NB4 (cell line): ENCODE results near the gene TMEM178B.

Experiments
- MYC ChIP-seq: IDR thresholded peaks from 2 replicates; pipeline ENCODE4 v1.6.1; 2011; ENCODE audit warnings: low read depth, low read length
- TF ChIP-seq, protein P1 (sequence below): IDR thresholded peaks from one replicate; pipeline ENCODE4 v1.5.1; 2012; ENCODE audit warnings: low read depth, low read length

DNA sequence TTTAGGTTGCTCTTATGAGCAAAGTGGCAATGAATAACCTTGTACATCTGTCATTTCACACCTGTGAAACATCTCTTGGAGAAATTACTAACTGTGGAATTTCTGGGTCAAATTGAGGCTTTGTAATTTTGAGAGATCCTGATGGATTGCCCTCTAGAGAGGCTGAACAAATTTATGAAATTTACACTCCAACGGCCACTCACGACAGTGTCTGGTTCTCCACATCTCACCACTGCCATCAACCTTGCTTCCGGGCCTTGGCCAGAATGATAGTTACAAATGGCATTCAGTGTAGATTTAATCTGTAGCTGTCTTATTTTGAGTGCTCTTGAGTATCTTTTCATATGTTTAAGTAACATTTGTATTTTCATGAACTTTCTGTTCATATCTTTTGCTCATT is 117.4 kb downstream of the TMEM178B start:
- TF ChIP-seq, protein P1, sequence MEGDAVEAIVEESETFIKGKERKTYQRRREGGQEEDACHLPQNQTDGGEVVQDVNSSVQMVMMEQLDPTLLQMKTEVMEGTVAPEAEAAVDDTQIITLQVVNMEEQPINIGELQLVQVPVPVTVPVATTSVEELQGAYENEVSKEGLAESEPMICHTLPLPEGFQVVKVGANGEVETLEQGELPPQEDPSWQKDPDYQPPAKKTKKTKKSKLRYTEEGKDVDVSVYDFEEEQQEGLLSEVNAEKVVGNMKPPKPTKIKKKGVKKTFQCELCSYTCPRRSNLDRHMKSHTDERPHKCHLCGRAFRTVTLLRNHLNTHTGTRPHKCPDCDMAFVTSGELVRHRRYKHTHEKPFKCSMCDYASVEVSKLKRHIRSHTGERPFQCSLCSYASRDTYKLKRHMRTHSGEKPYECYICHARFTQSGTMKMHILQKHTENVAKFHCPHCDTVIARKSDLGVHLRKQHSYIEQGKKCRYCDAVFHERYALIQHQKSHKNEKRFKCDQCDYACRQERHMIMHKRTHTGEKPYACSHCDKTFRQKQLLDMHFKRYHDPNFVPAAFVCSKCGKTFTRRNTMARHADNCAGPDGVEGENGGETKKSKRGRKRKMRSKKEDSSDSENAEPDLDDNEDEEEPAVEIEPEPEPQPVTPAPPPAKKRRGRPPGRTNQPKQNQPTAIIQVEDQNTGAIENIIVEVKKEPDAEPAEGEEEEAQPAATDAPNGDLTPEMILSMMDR: no peak
- no peak for TF ChIP-seq MYC
